ENCODE results near the gene POLG2. TPM values are rescaled to one million over a fixed set of nuclear protein-coding genes. Genes with fewer than 3 reads are reported as not detected.

POLG2 gene
- total and polyA plus RNA-seq, 8 donors, result 4.8 to 12.9 (median 7.6) TPM

- no peaks in the 10 kb centered on the region for H3K36me3 ChIP-seq
- H3K27ac ChIP-seq, result no peak overlapping the region
- no peak for DNase-seq
- TF ChIP-seq CTCF (IDR thresholded peaks at IDR 0.05), result no peak
- FAIRE-seq, result no peak
- H3K9me3 ChIP-seq, result no peaks in the 10 kb centered on the region
- no peaks in the 10 kb centered on the region for H3K27me3 ChIP-seq
- no peak for ATAC-seq
- no peaks in the 10 kb centered on the region for H3K4me1 ChIP-seq
- 81 to 88% methylated on average over 1 of the region's 1 CpG for WGBS, 2 donors
- no peak overlapping the region for H3K4me3 ChIP-seq
- intact Hi-C loops (cut with DNase I), result loop anchor here in 1 of 3 donors (10.0 kb wide), 1 partner anchor 306 kb away; no protein-coding TSS in a partner anchor
Observed at GRCh38 chr17:64428406-64428805, 68.4 kb downstream of the POLG2 start.

Small RNA genes within 50 kb of the gene (microRNA-seq; reads per million reads assigned to microRNA genes)
- gene MIR3064, result 1.5 to 9.1 reads per million in 2 donors
- 0 reads per million in 2 donors for gene MIR5047

Other genes with a start within 250 kb of the POLG2 start
- gene TEX2, start 233.8 kb downstream of the POLG2 start, total RNA-seq, result 10 to 100 TPM; 19.5 to 30.3 (median 26.5) TPM
- gene TEX2, start 233.8 kb downstream of the POLG2 start, polyA plus RNA-seq, result 1 to 10 TPM; 8.9 TPM
- gene PECAM1, start 106.2 kb downstream of the POLG2 start, total RNA-seq, result 10 to 100 TPM; 14.5 to 54.8 (median 28.7) TPM
- gene PECAM1, start 106.2 kb downstream of the POLG2 start, polyA plus RNA-seq, result 10 to 100 TPM in 1 of 2 donors, 1 to 10 TPM in 1; 8.0 to 15.1 TPM
- gene MILR1, start 47.9 kb downstream of the POLG2 start, total RNA-seq, result 1 to 10 TPM in 4 of 6 donors, under 1 TPM in 2; 0.51 to 6.3 (median 1.1) TPM
- gene MILR1, start 47.9 kb downstream of the POLG2 start, polyA plus RNA-seq, result 1 to 10 TPM; 1.5 to 2.4 TPM
- gene DDX5, start 9.2 kb upstream of the POLG2 start, total RNA-seq, result 100 to 1,000 TPM; 145 to 398 (median 199) TPM
- gene DDX5, start 9.2 kb upstream of the POLG2 start, polyA plus RNA-seq, result 100 to 1,000 TPM; 249 to 372 TPM
- 10 to 100 TPM; 10.0 to 25.9 (median 18.2) TPM for gene CEP95, start 9.9 kb upstream of the POLG2 start, total RNA-seq
- gene CEP95, start 9.9 kb upstream of the POLG2 start, polyA plus RNA-seq, result 10 to 100 TPM; 34.8 to 80.8 TPM
- gene SMURF2, start 165.3 kb upstream of the POLG2 start, total RNA-seq, result 10 to 100 TPM in 2 of 6 donors, 1 to 10 TPM in 4; 6.6 to 17.1 (median 8.5) TPM
- 1 to 10 TPM; 3.0 to 6.0 TPM for gene SMURF2, start 165.3 kb upstream of the POLG2 start, polyA plus RNA-seq